ENCODE data around the gene ECE1. TPM values are rescaled to one million over a fixed set of nuclear protein-coding genes. Genes with fewer than 3 reads are reported as not detected.

Gene ECE1
- total RNA-seq, 2 donors from 2014 or later: 108 to 120 TPM

GRCh38 chr1:21313886-21314721 lies 23.8 kb upstream of the ECE1 start:
- intact Hi-C loops (cut with DNase I): no loop called here
- DNase-seq (ENCODE audit: low spot score): no peak

DNA sequence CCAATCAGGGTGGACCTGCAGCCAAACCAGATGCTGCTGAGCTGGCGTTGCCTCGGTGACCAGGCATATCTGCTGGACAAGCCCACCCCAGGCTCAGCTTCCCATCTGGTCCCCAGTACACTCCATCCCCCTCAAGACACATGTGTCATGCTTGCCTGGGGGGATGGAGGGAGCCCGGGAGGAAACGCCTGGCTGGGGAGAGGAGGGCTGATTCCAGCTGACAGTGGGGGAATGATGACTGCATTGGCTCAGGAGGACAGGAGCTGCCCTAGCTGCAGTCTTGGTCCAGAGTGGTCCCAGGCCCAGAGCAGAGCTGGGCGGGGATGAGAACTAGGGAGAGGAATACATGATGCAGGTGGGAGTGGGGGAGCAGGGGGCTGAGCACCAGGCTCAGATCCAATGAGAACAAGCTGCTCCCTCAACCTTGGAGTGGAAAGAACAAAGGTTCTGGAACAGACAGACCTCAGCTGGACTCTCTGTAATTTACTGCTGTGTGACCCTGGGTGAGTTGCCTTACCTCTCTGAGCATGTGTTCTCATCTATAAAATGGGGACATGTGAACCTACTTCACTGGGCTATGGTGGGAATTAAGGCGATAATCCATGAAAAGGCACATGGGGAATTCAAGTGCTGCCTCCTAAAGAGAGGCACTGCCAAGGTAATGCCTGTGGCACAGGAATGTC lies 23.1 kb upstream of the ECE1 start:
- DNase-seq (ENCODE audit: low spot score): no peak

GRCh38 chr1:21312407-21312992 lies 22.2 kb upstream of the ECE1 start:
- intact Hi-C loops (cut with DNase I): no loop called here
- no peak for DNase-seq (ENCODE audit: low spot score)

More for the DNA sequence above, 23.1 kb upstream of the ECE1 start:
- intact Hi-C loops (cut with DNase I): no loop called here

GRCh38 chr1:21311016-21311415 lies 20.8 kb upstream of the ECE1 start:
- intact Hi-C loops (cut with DNase I): no loop called here
- DNase-seq (ENCODE audit: low spot score): no peak

DNA sequence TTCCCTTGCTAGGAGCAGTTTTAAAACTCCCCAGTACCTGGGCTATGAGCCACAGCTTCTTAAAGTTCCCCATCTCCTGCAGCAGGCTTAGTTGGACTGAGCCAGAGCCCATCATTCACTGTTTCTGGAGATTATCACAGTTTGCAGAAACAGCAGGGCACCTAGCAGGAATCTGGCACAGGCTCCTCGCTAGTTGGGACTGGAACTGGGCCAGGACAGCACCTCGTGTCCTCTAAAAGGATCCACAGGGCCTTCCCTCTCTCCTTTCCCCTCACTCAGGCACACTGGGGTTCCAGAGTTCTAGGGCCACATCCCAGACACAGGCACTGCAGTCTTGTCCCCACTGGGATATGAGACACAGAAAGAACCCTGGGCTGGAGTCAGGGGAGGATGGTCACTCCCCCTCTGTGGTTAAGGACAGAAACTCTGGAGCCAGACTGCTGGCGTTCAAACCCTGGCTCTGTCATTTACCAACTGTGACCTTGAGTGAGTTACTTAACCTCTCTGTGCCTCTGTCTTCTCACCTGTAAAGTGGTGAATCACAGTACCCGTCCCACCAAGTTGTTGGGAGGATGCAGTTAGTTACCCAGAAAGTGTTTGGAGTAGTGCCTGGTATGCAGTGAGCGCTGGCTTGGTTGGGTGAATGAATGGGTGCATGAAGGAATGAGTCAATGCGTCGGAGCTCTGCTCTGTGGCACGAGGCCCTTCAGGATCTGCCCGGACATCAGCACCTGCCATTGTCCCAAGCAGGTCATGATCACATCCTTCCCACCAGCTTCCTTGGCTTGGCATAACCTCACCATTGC lies 18.8 kb upstream of the ECE1 start:
- DNase-seq (ENCODE audit: low spot score): no peak
- intact Hi-C loops (cut with DNase I): no loop called here

GRCh38 chr1:21308330-21308729 lies 18.1 kb upstream of the ECE1 start:
- intact Hi-C loops (cut with DNase I): no loop called here
- no peak for DNase-seq (ENCODE audit: low spot score)

- no peak for DNase-seq (ENCODE audit: low spot score)
- intact Hi-C loops (cut with DNase I): no loop called here
These were observed 17.5 kb upstream of the ECE1 start for GRCh38 chr1:21307663-21308305.

DNA sequence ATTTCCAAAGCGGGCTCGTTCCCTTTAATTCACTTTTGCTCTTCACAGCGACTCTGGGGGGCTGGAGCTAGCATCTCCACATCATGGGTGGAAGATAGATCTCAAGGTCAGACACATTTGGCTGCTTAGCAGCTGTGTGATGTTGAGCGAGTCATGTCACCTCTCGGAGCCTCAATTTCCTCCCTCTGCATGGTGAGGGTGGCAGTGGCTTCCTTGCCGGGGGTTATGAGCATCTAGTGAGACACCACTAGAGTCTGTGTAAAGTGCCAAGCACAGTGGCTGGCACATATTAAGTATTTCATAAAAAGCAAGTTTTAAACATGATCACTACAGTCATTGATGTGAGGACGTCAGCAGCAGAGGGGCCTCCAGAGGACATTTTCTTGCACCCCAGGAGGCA lies 16.9 kb upstream of the ECE1 start:
- DNase-seq (ENCODE audit: low spot score): no peak
- intact Hi-C loops (cut with DNase I): no loop called here

- intact Hi-C loops (cut with DNase I): no loop called here
- no peak for DNase-seq (ENCODE audit: low spot score)
These were observed 15.6 kb upstream of the ECE1 start for GRCh38 chr1:21305900-21306189.

- intact Hi-C loops (cut with DNase I): no loop called here
- no peak for DNase-seq (ENCODE audit: low spot score)
These were observed 15.1 kb upstream of the ECE1 start for GRCh38 chr1:21305155-21305899.

- intact Hi-C loops (cut with DNase I): no loop called here
- no peak for DNase-seq (ENCODE audit: low spot score)
These were observed 14.2 kb upstream of the ECE1 start for GRCh38 chr1:21304488-21304887.

DNA sequence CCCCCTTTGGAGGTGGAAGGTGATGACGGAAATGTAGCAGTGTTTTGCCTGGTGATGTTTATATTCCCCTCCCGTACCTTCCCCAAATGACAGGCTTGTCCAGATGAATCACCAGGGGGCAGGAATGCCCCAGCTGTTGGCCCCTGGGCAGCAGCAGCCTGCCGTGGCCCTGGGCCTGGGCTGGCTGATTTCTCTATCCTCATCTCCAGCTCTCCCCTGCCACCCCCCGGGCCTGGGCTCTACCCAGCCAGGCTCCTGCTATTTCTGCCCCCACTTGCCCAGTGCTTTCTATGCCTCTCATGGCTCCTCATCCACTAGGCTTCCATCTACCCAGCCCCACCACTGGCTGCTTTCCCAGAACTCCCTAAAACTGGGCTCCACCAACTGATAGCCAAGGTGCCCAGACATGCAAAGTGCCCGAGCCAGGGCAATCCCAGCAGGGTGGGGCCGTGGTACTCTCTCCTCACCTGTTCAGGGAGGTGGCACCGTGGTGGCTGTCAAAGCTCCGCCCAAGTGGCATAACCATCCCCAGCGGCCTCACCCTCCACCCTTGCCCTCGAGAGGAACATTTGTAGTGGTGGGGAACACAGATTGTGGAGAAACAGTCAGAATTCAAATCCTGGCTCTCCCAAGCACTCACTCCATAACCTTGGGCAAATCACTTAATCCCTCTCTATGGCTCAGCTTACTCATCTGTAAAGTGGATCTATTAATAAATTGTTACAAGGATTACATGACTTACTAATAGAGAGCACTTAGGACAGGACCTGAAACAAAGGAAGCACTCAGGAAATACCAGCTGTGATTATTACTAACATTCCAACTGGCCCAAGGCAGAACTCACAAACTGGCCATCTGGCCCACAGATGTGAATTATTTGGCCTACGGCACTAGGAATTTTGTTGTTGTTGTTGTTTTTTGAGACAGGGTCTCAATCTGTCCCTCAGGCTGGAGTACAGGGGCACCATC lies 12.8 kb upstream of the ECE1 start:
- intact Hi-C loops (cut with DNase I): no loop called here
- no peak for DNase-seq (ENCODE audit: low spot score)

GRCh38 chr1:21301794-21302440 lies 11.7 kb upstream of the ECE1 start:
- intact Hi-C loops (cut with DNase I): no loop called here

DNA sequence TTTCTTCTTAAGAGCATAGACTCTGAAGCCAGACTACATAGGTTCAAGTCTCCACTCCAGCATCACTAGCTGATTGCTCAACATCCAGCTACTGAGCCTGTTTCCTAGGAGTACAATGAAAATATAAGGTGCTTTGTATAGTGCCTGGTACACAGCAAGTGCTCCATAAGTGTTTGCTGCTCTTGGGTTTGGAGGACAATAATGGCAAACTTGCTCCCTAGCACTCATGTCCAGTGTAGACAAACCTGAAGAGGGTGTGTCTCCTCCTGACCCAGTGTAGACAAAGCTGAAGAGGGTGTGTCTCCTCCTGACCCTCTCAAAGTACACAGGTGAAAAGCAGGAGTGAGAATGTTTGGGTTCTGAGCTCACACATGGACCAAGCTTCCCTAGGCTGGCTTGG lies 10.5 kb upstream of the ECE1 start:
- DNase-seq (ENCODE audit: low spot score): no peak
- intact Hi-C loops (cut with DNase I): no loop called here

More at GRCh38 chr1:21301794-21302440, 11.7 kb upstream of the ECE1 start:
- DNase-seq (ENCODE audit: low spot score): no peak

DNA sequence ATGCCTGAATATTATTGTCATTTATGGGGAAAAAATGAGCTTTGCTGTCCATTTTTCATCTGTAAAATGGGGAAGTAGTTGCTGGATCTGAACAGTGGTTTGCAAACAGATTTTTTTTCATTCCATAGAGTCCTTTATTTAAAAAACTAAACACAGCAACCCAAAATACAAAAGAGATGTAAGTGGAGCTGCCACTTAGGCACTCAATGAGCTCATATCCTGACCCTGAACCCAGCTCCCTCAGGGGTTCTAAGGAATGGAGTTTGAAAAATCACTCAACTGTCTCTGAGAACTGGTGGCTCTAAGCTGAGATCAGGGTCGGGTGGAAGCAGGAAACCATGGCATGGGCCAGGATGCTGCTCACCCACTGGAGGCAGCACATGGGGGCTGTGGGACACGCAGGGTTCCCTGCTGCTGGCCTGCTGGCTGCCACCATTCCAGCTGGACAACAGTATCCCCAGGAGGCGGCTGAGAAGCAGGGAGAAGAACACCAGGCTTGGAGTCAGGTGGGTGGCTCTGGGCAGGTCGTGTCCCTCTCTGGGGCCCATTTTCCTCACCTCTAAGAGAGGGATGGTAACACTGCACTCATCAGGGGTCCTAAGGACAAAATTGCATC lies 9.6 kb upstream of the ECE1 start:
- no peak for DNase-seq (ENCODE audit: low spot score)
- intact Hi-C loops (cut with DNase I): no loop called here

- intact Hi-C loops (cut with DNase I): no loop called here
- DNase-seq (ENCODE audit: low spot score): no peak
These were observed 8.7 kb upstream of the ECE1 start for GRCh38 chr1:21298981-21299391.

- intact Hi-C loops (cut with DNase I): no loop called here
- DNase-seq (ENCODE audit: low spot score): no peak
These were observed 7.7 kb upstream of the ECE1 start for GRCh38 chr1:21297975-21298374.
